Endothelial cell of umbilical vein (primary cell): ENCODE results near the gene MCM5. TPM values are rescaled to one million over a fixed set of nuclear protein-coding genes. Genes with fewer than 3 reads are reported as not detected.

Source experiments
- BruUV-seq: library from RNA; stranded (reverse); fragments of 400-500 nt; replicated peaks from 2 replicates; lab custom pipeline; 2021; lab: Mats Ljungman, UMichigan
- CTCF ChIA-PET: fragments of 300-600, 350-600 bp; sonication (Branson Sonifier 250); formaldehyde crosslinking; loops from one replicate; lab custom pipeline; 2021; ENCODE audit warnings: antibody characterized with exemption, inconsistent platforms; lab: Charles Lee
- POLR2A ChIA-PET: fragments of 300-600, 350-600 bp; sonication (Branson Sonifier 250); formaldehyde crosslinking; loops from one replicate; lab custom pipeline; 2021; ENCODE audit warnings: antibody characterized with exemption, inconsistent platforms; lab: Charles Lee
- DNase-seq: peaks from one replicate; pipeline ENCODE4 v3.0.0-alpha.2; 2011; ENCODE audit warnings: low read depth, low spot score
- FAIRE-seq: peaks from 2 replicates; lab custom pipeline; 2011; peaks lifted over from hg19 to GRCh38; lab: Jason Lieb, UNC
- H2AFZ ChIP-seq: 2 replicates; pipeline ENCODE4 v1.6.0; 2012; ENCODE audit warnings: low read depth, low read length, control low read depth, inconsistent platforms
- H3K27ac ChIP-seq: 2 replicates; pipeline ENCODE4 v1.5.1; 2011; ENCODE audit warnings: low read depth, mild to moderate bottlenecking, control low read depth, low read length, moderate library complexity; ENCODE audit not compliant: insufficient read depth
- H3K27me3 ChIP-seq, 2 experiments: 2 replicates each; pipeline versions ENCODE4 v1.6.0 to v1.6.1; 2011; ENCODE audit warnings: low read length in 2 of 2, mixed read lengths in 1 of 2; ENCODE audit not compliant: control insufficient read depth in 2 of 2, insufficient read depth in 2 of 2
- H3K36me3 ChIP-seq, 2 experiments: 2 replicates in 1 of 2; 3 replicates in 1 of 2; pipeline ENCODE4 v1.5.1; 2011; ENCODE audit warnings: low read length in 2 of 2, mild to moderate bottlenecking in 1 of 2, moderate library complexity in 1 of 2; ENCODE audit not compliant: control insufficient read depth in 2 of 2, insufficient read depth in 2 of 2; ENCODE audit errors: extremely low read depth in 1 of 2
- H3K4me1 ChIP-seq: 3 replicates; pipeline ENCODE4 v1.5.1; 2011; ENCODE audit warnings: mild to moderate bottlenecking, low read length; ENCODE audit not compliant: control insufficient read depth, insufficient read depth; ENCODE audit errors: extremely low read depth
- H3K4me2 ChIP-seq: 2 replicates; pipeline ENCODE4 v1.6.1; 2011; ENCODE audit warnings: low read length, control low read depth, mixed read lengths; ENCODE audit not compliant: insufficient read depth
- H3K4me3 ChIP-seq, 3 experiments: fragments of 200-600 bp in 1 of 3; sonication (generic), shearing (Covaris generic) in 1 of 3; replicated peaks in 1 of 3; 2 replicates each; pipeline ENCODE4 v1.5.1; 2011 to 2016; ENCODE audit warnings: control low read depth in 3 of 3, low read length in 3 of 3, mild to moderate bottlenecking in 2 of 3, inconsistent platforms in 1 of 3, low read depth in 1 of 3, moderate library complexity in 1 of 3; ENCODE audit not compliant: insufficient read depth in 1 of 3
- H3K79me2 ChIP-seq: 2 replicates; pipeline ENCODE4 v1.6.0; 2012; ENCODE audit warnings: low read length, inconsistent platforms; ENCODE audit not compliant: control insufficient read depth, insufficient read depth
- H3K9ac ChIP-seq: replicated peaks from 2 replicates; pipeline ENCODE3; 2011; ENCODE audit warnings: low read length, control low read depth; ENCODE audit not compliant: insufficient read depth; ENCODE audit errors: extremely low read depth
- H3K9me1 ChIP-seq: replicated peaks from 3 replicates; pipeline ENCODE4 v1.6.0; 2011; ENCODE audit warnings: mild to moderate bottlenecking, low read length; ENCODE audit not compliant: control insufficient read depth, insufficient read depth; ENCODE audit errors: extremely low read depth
- H3K9me3 ChIP-seq: replicated peaks from 2 replicates; pipeline ENCODE4 v1.5.1; 2012; ENCODE audit warnings: low read length, inconsistent platforms; ENCODE audit not compliant: control insufficient read depth, insufficient read depth
- H4K20me1 ChIP-seq: replicated peaks from 2 replicates; pipeline ENCODE3; 2011; ENCODE audit warnings: mild to moderate bottlenecking, low read length; ENCODE audit not compliant: control insufficient read depth, insufficient read depth; ENCODE audit errors: extremely low read depth
- CTCF ChIP-seq, 2 donors: IDR thresholded peaks; 1 replicate in 1 of 2; 2 replicates in 1 of 2; pipeline ENCODE4 v1.5.1; 2011; ENCODE audit warnings: low read length in 2 of 2, mild to moderate bottlenecking in 2 of 2, moderate library complexity in 2 of 2, control low read depth in 1 of 2, inconsistent platforms in 1 of 2, low read depth in 1 of 2; ENCODE audit not compliant: insufficient read depth in 1 of 2; ENCODE audit errors: extremely low read depth in 1 of 2
- EZH2 ChIP-seq: IDR thresholded peaks from 2 replicates; pipeline ENCODE4 v1.6.1; 2012; ENCODE audit warnings: borderline replicate concordance, low read depth, mild to moderate bottlenecking, moderate library complexity, low read length, inconsistent platforms; ENCODE audit not compliant: severe bottlenecking
- FOS ChIP-seq: IDR thresholded peaks from 2 replicates; pipeline ENCODE4 v1.6.1; 2011; ENCODE audit warnings: mild to moderate bottlenecking, low read length, moderate library complexity, borderline replicate concordance; ENCODE audit not compliant: insufficient read depth
- GATA2 ChIP-seq: IDR thresholded peaks from 2 replicates; pipeline ENCODE4 v1.7.0; 2011; ENCODE audit warnings: low read depth, mild to moderate bottlenecking, moderate library complexity, mixed read lengths, low read length; ENCODE audit not compliant: insufficient read length, insufficient read depth
- JUN ChIP-seq: IDR thresholded peaks from 2 replicates; pipeline ENCODE4 v1.6.1; 2011; ENCODE audit warnings: borderline replicate concordance, low read depth; ENCODE audit not compliant: insufficient read length, insufficient read depth
- MAX ChIP-seq: IDR thresholded peaks from 2 replicates; pipeline ENCODE4 v1.6.1; 2011; ENCODE audit not compliant: insufficient read depth, insufficient read length
- POLR2A ChIP-seq: IDR thresholded peaks from 2 replicates; pipeline ENCODE4 v1.6.1; 2012; ENCODE audit warnings: low read depth, mild to moderate bottlenecking, control low read depth, low read length
- POLR2AphosphoS5 ChIP-seq: IDR thresholded peaks from 2 replicates; pipeline ENCODE4 v1.6.1; 2012; ENCODE audit warnings: low read depth, mild to moderate bottlenecking, control low read depth, low read length, moderate library complexity; ENCODE audit not compliant: insufficient read depth
- dilution Hi-C: fragments of 300-500 bp; cut with MboI; formaldehyde crosslinking; loops from one replicate; pipeline ENCODE4 v1.15.0; 2019; ENCODE audit warnings: low sequenced_read_pairs; ENCODE audit not compliant: extremely low pct_ligation_motif_present
- intact Hi-C: fragments of 100-400 bp; cut with micrococcal nuclease; formaldehyde crosslinking; loops from one replicate; pipeline ENCODE4 v1.10.0; 2022
- polyA plus RNA-seq, 4 experiments: library from polyadenylated mRNA; depleted of rRNA in 3 of 4; stranded (reverse) in 3 of 4; unstranded in 1 of 4; fragments of >200 nt; gene quantifications; 2 replicates each; pipeline versions ENCODE4 v1.2.1 to v1.2.3, GENCODE V29; 2011 to 2012; ENCODE audit warnings: missing spikeins in 1 of 4
- total RNA-seq: library from RNA; stranded (reverse); gene quantifications from 2 replicates; pipeline ENCODE4 v1.2.3, GENCODE V29; 2021

Gene MCM5
- total and polyA plus RNA-seq, 2 donors (not counting 3 experiments of a cell fraction or from before 2014, with no cell fraction given), result 67.8 to 111 TPM

DNA sequence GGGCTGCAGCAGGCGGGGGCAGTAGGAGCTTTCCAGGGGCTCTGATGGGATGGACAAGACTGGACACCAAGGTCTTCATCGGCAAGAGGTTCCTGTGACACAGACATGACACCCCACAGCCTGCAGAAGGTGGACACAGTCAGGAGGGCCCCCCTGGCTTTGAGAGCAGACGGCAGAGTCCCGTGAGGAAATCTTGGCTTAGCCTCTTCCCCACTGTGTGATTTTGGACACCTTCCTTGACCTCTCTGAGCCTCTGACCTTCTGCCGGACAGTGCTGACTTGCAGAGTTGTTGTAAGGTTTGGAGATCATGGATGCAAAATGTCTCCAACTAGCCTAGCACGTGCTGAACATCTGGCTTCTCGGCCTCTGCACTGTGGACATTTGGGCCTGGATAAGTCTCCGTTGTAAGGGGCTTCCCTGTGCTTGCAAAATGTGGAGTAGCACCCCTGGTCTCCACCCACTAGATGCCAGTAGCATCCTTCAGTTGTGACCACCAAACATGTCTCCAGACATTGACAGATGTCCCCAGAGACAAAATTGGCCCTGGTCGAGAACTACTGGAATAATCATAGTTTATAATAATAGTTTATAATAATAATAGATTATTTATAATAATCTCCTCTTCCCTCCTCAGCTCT is 54.6 kb downstream of the MCM5 start:
- ChIA-PET CTCF (no interaction called here), POLR2A (no interaction called here)
- dilution Hi-C loops (no loop called here), intact Hi-C loops (no loop called here)
- no peak overlapping the region for H3K4me2 ChIP-seq
- H3K27me3 ChIP-seq, result peaks cover 6 to 12% of the 10 kb centered on the region in 2 experiments
- H3K9ac ChIP-seq, result no peak overlapping the region
- no peak overlapping the region for H3K4me3 ChIP-seq
- no peaks in the 10 kb centered on the region for H3K9me1 ChIP-seq
- no peak for DNase-seq
- no peak overlapping the region for H2AFZ ChIP-seq
- no peaks in the 10 kb centered on the region for H3K4me1 ChIP-seq
- TF ChIP-seq POLR2A, result no peak
- peak in 1 of 2 donors; percentile 5 for TF ChIP-seq CTCF (IDR thresholded peaks at IDR 0.05; ENCODE audit: extremely low read depth in 1 of 2, insufficient read depth in 1 of 2, low read depth in 1 of 2, low read length in 2 of 2)
- TF ChIP-seq POLR2AphosphoS5, result no peak
- no peaks in the 10 kb centered on the region for H3K36me3 ChIP-seq
- BruUV-seq, result no TSS peak
- no peak overlapping the region for H3K27ac ChIP-seq
- H3K79me2 ChIP-seq, result no peaks in the 10 kb centered on the region
- no peak for FAIRE-seq
- no peaks in the 10 kb centered on the region for H3K9me3 ChIP-seq
- H4K20me1 ChIP-seq, result no peaks in the 10 kb centered on the region

DNA sequence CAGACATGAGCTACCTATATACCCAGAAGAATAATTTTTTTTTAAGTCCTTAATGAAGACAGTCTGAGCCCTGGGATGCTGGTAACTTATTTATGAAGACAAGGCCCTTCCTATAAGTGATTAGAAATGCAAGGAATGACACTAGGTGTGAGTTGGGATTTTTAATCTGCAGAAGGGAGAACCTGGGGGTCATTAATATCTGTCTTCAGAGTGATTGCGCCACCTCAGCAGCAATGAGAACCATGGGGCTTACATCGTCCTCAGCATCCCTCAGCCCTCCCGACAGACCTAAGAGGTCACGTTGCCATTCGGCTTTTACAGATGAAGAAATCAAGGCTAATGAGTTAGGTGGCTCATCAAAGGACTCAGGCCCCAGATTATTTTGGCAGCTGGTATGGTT is 55.6 kb downstream of the MCM5 start:
- FAIRE-seq (no peak), DNase-seq (no peak)
- Histone ChIP-seq H3K4me1 (no peaks in the 10 kb centered on the region), H3K27me3 (peaks cover 6 to 12% of the 10 kb centered on the region in 2 experiments), H2AFZ (no peak overlapping the region), H4K20me1 (no peaks in the 10 kb centered on the region), H3K4me2 (no peak overlapping the region), H3K27ac (no peak overlapping the region), H3K9me3 (no peaks in the 10 kb centered on the region), H3K36me3 (no peaks in the 10 kb centered on the region), H3K9me1 (no peaks in the 10 kb centered on the region), H3K4me3 (no peak overlapping the region), H3K9ac (no peak overlapping the region), H3K79me2 (no peaks in the 10 kb centered on the region)
- dilution Hi-C loops (no loop called here), intact Hi-C loops (no loop called here)
- TF ChIP-seq JUN (no peak), GATA2 (no peak), POLR2A (no peak), MAX (no peak), EZH2 (no peak), FOS (no peak), POLR2AphosphoS5 (no peak)
- ChIA-PET CTCF (interaction anchor here (0.8 to 1.6 kb wide), 2 partner anchors 16 to 24 kb away, joined by 3 to 4 read pairs; no protein-coding TSS in a partner anchor), POLR2A (no interaction called here)
- no TSS peak for BruUV-seq
